Activated CD8-positive, alpha-beta memory T cell treated with anti-CD3 and anti-CD28 coated beads for 36 hours (primary cell): Measurements from ENCODE around the gene FBP1. TPM values are rescaled to one million over a fixed set of nuclear protein-coding genes. Genes with fewer than 3 reads are reported as not detected.

ENCODE experiments used
- total RNA-seq, 2 experiments: library from RNA; stranded (reverse); gene quantifications; one replicate each; pipeline ENCODE4 v1.2.3, GENCODE V29; 2021

Gene FBP1
- total RNA-seq, 2 experiments from 2014 or later = 0.13 to 0.46 TPM

Other genes with a start within 250 kb of the FBP1 start
- gene PCAT7, start 84.4 kb downstream of the FBP1 start, total RNA-seq = not detected
- not detected for gene FBP2, start 45.7 kb downstream of the FBP1 start, total RNA-seq
- 1 to 10 TPM; 7.4 to 7.8 TPM for gene AOPEP, start 87.2 kb upstream of the FBP1 start, total RNA-seq